Measurements from ENCODE around the gene ZSCAN4. TPM values are rescaled to one million over a fixed set of nuclear protein-coding genes. Genes with fewer than 3 reads are reported as not detected.

The ZSCAN4 gene
- total RNA-seq, 4 donors from 2014 or later = not detected

GRCh38 chr19:57672466-57672865 lies 3.7 kb downstream of the ZSCAN4 start:
- H3K27ac ChIP-seq = no peak overlapping the region
- H3K27me3 ChIP-seq = peaks cover 15% of the 10 kb centered on the region
- ATAC-seq = no peak
- TF ChIP-seq EP300 (IDR thresholded peaks at IDR 0.05) = no peak
- no peak for TF ChIP-seq CTCF (IDR thresholded peaks at IDR 0.05)
- TF ChIP-seq POLR2A (IDR thresholded peaks at IDR 0.05) = no peak
- no peak for TF ChIP-seq POLR2AphosphoS5 (IDR thresholded peaks at IDR 0.05)
- no peaks in the 10 kb centered on the region for H3K9me3 ChIP-seq
- H3K4me3 ChIP-seq = no peak overlapping the region
- 69 to 73% methylated on average over 4 of the region's 4 CpGs for WGBS, 2 donors (ENCODE audit: low coverage in 1 of 2)
- no peaks in the 10 kb centered on the region for H3K36me3 ChIP-seq
- H3K4me1 ChIP-seq = no peaks in the 10 kb centered on the region

- H3K27me3 ChIP-seq = peaks cover 3% of the 10 kb centered on the region
- H3K27ac ChIP-seq = no peak overlapping the region
- 50 to 51% methylated on average over 2 of the region's 2 CpGs for WGBS, 2 donors (ENCODE audit: low coverage in 1 of 2)
- no peaks in the 10 kb centered on the region for H3K4me1 ChIP-seq
- H3K36me3 ChIP-seq = no peaks in the 10 kb centered on the region
- no peak overlapping the region for H3K4me3 ChIP-seq
- TF ChIP-seq POLR2AphosphoS5 (IDR thresholded peaks at IDR 0.05) = no peak
- no peak for TF ChIP-seq CTCF (IDR thresholded peaks at IDR 0.05)
- no peak for TF ChIP-seq POLR2A (IDR thresholded peaks at IDR 0.05)
- TF ChIP-seq EP300 (IDR thresholded peaks at IDR 0.05) = no peak
- H3K9me3 ChIP-seq = no peaks in the 10 kb centered on the region
- ATAC-seq = no peak
These were observed 7.1 kb downstream of the ZSCAN4 start for GRCh38 chr19:57675881-57676280.

- H3K27me3 ChIP-seq = no peaks in the 10 kb centered on the region
- H3K9me3 ChIP-seq = peaks cover 2 to 44% (median 2%) of the 10 kb centered on the region in 3 donors
- H3K36me3 ChIP-seq = peaks cover 0 to 40% of the 10 kb centered on the region in 2 donors
- peak overlapping the region in 3 of 4 donors; percentile 31 to 71 (median 58) for H3K27ac ChIP-seq
- TF ChIP-seq CTCF (IDR thresholded peaks at IDR 0.05) = no peak
- TF ChIP-seq EP300 (IDR thresholded peaks at IDR 0.05) = no peak
- no peak for ATAC-seq
- H3K4me1 ChIP-seq = peaks cover 3 to 27% (median 12%) of the 10 kb centered on the region in 3 donors
- peak overlapping the region; percentile 86 to 93 for H3K4me3 ChIP-seq
- 0 to 12% methylated on average over 1 to 6 of the region's 19 CpGs for WGBS, 2 donors (ENCODE audit: low coverage in 1 of 2)
These were observed 13.6 kb downstream of the ZSCAN4 start for GRCh38 chr19:57682226-57682766.

- no peak for ATAC-seq
- no peak for TF ChIP-seq POLR2AphosphoS5 (IDR thresholded peaks at IDR 0.05)
- no peak for TF ChIP-seq POLR2A (IDR thresholded peaks at IDR 0.05)
- no peak for TF ChIP-seq CTCF (IDR thresholded peaks at IDR 0.05)
- TF ChIP-seq EP300 (IDR thresholded peaks at IDR 0.05) = no peak
- Histone ChIP-seq H3K9me3 (peaks cover 2 to 83% (median 2%) of the 10 kb centered on the region in 3 donors), H3K4me1 (peaks cover 3 to 23% (median 12%) of the 10 kb centered on the region in 3 donors), H3K27ac (no peak overlapping the region), H3K36me3 (peaks cover 0 to 67% of the 10 kb centered on the region in 2 donors), H3K27me3 (no peaks in the 10 kb centered on the region), H3K4me3 (no peak overlapping the region)
- no CpG with 5 or more reads among the region's 3 CpGs for WGBS, 2 donors (ENCODE audit: low coverage in 1 of 2)
These were observed 18.0 kb downstream of the ZSCAN4 start for GRCh38 chr19:57686727-57687126.

- Histone ChIP-seq H3K4me3 (no peak overlapping the region), H3K36me3 (peaks cover 0 to 68% of the 10 kb centered on the region in 2 donors), H3K27ac (no peak overlapping the region), H3K9me3 (peaks cover 2 to 90% (median 2%) of the 10 kb centered on the region in 3 donors), H3K4me1 (peaks cover 3 to 20% (median 10%) of the 10 kb centered on the region in 3 donors), H3K27me3 (no peaks in the 10 kb centered on the region)
- 93 to 98% methylated on average over 12 of the region's 12 CpGs for WGBS, 2 donors (ENCODE audit: low coverage in 1 of 2)
- no peak for TF ChIP-seq POLR2A (IDR thresholded peaks at IDR 0.05)
- no peak for TF ChIP-seq CTCF (IDR thresholded peaks at IDR 0.05)
- TF ChIP-seq EP300 (IDR thresholded peaks at IDR 0.05) = no peak
- TF ChIP-seq POLR2AphosphoS5 (IDR thresholded peaks at IDR 0.05) = no peak
- ATAC-seq = no peak
These were observed 18.8 kb downstream of the ZSCAN4 start for GRCh38 chr19:57687363-57688010.
